ENCODE results near the gene IFFO2.

DNA sequence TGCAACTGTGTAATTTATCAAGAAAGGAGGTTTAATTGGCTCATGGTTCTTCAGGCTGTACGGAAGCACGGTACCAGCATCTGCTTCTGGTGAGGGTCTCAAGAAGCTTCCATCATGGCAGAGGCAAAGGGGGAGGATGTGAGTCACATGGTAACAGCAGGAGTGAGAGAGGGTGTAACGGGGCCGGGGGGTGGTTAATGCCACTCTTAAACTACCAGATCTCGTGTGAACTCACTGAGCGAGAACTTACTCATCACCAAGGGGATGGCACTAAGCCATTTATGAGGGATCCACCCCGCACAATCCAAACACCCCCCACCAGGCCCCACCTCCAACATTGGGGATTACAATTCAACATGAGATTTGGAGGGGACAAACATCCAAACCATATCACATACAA is 21.0 kb upstream of the IFFO2 start:
- TF ChIP-seq CTCF (conservative IDR thresholded peaks at IDR 0.05; ENCODE audit: low read depth in 2 of 2) (no peak), REST (IDR thresholded peaks at IDR 0.05; ENCODE audit: unreplicated experiment) (no peak), EZH2 (IDR thresholded peaks at IDR 0.05; ENCODE audit: low read depth, unreplicated experiment) (no peak), POLR2AphosphoS5 (IDR thresholded peaks at IDR 0.05; ENCODE audit: low read depth) (no peak), EZH2phosphoT487 (IDR thresholded peaks at IDR 0.05; ENCODE audit: unreplicated experiment) (no peak)
- TF ChIP-seq, protein P1, sequence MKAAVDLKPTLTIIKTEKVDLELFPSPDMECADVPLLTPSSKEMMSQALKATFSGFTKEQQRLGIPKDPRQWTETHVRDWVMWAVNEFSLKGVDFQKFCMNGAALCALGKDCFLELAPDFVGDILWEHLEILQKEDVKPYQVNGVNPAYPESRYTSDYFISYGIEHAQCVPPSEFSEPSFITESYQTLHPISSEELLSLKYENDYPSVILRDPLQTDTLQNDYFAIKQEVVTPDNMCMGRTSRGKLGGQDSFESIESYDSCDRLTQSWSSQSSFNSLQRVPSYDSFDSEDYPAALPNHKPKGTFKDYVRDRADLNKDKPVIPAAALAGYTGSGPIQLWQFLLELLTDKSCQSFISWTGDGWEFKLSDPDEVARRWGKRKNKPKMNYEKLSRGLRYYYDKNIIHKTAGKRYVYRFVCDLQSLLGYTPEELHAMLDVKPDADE (IDR thresholded peaks at IDR 0.05): no peak
